Measurements from ENCODE around the gene PRRT2. TPM values are rescaled to one million over a fixed set of nuclear protein-coding genes. Genes with fewer than 3 reads are reported as not detected.

Gene PRRT2
- total RNA-seq, 4 donors from 2014 or later = 10.0 to 28.4 (median 18.5) TPM

GRCh38 chr16:29820271-29820701, 8.3 kb downstream of the PRRT2 start, which contains the start of gene MVP:
Gene MVP, plus strand, starts transcription at chr16:29820462. Its CDS starts 10,088 bp downstream, at chr16:29830550.
- H3K9me3 ChIP-seq = no peaks in the 10 kb centered on the region
- peak within 1 kb of the TSS; percentile 41 to 89 (median 54) for H3K4me3 ChIP-seq
- TF ChIP-seq POLR2A (IDR thresholded peaks at IDR 0.05) (peak in 1 of 2 donors; percentile 32), EP300 (IDR thresholded peaks at IDR 0.05) (peak in 1 of 2 donors; percentile 77), CTCF (IDR thresholded peaks at IDR 0.05) (no peak)
- 0% methylated on average over 2 to 4 of the region's 4 CpGs for WGBS, 2 donors
- peak; percentile 55 to 62 for DNase-seq (ENCODE audit: low spot score in 2 of 2)
- H3K36me3 ChIP-seq = peaks cover 0 to 23% (median 0%) of the 10 kb centered on the region in 3 donors
- peak within 1 kb of the TSS; percentile 55 to 91 (median 86) for H3K27ac ChIP-seq
- peaks cover 0 to 76% (median 59%) of the 10 kb centered on the region in 4 donors for H3K4me1 ChIP-seq
- no peaks in the 10 kb centered on the region for H3K27me3 ChIP-seq

GRCh38 chr16:29820730-29821642, 9.0 kb downstream of the PRRT2 start:
- peak overlapping the region; percentile 55 to 91 (median 86) for H3K27ac ChIP-seq
- no peaks in the 10 kb centered on the region for H3K27me3 ChIP-seq
- peaks cover 0 to 23% (median 0%) of the 10 kb centered on the region in 3 donors for H3K36me3 ChIP-seq
- peaks cover 0 to 79% (median 63%) of the 10 kb centered on the region in 4 donors for H3K4me1 ChIP-seq
- TF ChIP-seq EP300 (IDR thresholded peaks at IDR 0.05) = peak in 1 of 2 donors; percentile 38
- peak in 1 of 2 donors; percentile 25 for TF ChIP-seq POLR2A (IDR thresholded peaks at IDR 0.05)
- TF ChIP-seq CTCF (IDR thresholded peaks at IDR 0.05) = no peak
- no peaks in the 10 kb centered on the region for H3K9me3 ChIP-seq
- 18 to 26% methylated on average over 9 to 11 of the region's 11 CpGs for WGBS, 2 donors
- peak overlapping the region; percentile 41 to 89 (median 54) for H3K4me3 ChIP-seq
- no peak for DNase-seq (ENCODE audit: low spot score in 2 of 2)

GRCh38 chr16:29821643-29822115, 9.7 kb downstream of the PRRT2 start:
- H3K4me1 ChIP-seq = peaks cover 0 to 86% (median 66%) of the 10 kb centered on the region in 4 donors
- WGBS, 2 donors = 32 to 35% methylated on average over 7 of the region's 7 CpGs
- TF ChIP-seq CTCF (IDR thresholded peaks at IDR 0.05) (no peak), POLR2A (IDR thresholded peaks at IDR 0.05) (no peak), EP300 (IDR thresholded peaks at IDR 0.05) (no peak)

GRCh38 chr16:29824589-29825144, 12.7 kb downstream of the PRRT2 start:
- WGBS, 2 donors = 23 to 33% methylated on average over 7 of the region's 7 CpGs
- no peak for TF ChIP-seq EP300 (IDR thresholded peaks at IDR 0.05)
- TF ChIP-seq CTCF (IDR thresholded peaks at IDR 0.05) = no peak
- TF ChIP-seq POLR2A (IDR thresholded peaks at IDR 0.05) = no peak
- Histone ChIP-seq H3K4me1 (peaks cover 0 to 81% (median 55%) of the 10 kb centered on the region in 4 donors), H3K4me3 (no peak overlapping the region), H3K27me3 (no peaks in the 10 kb centered on the region), H3K9me3 (no peaks in the 10 kb centered on the region), H3K27ac (peak overlapping the region in 3 of 4 donors; percentile 64 to 90 (median 84)), H3K36me3 (peaks cover 0 to 2% (median 0%) of the 10 kb centered on the region in 3 donors)
- DNase-seq (ENCODE audit: low spot score in 2 of 2) = no peak

More at GRCh38 chr16:29821643-29822115, 9.7 kb downstream of the PRRT2 start:
- Histone ChIP-seq H3K27ac (peak overlapping the region; percentile 55 to 91 (median 86)), H3K9me3 (no peaks in the 10 kb centered on the region), H3K36me3 (peaks cover 0 to 23% (median 0%) of the 10 kb centered on the region in 3 donors), H3K4me3 (peak overlapping the region; percentile 41 to 89 (median 54)), H3K27me3 (no peaks in the 10 kb centered on the region)
- DNase-seq (ENCODE audit: low spot score in 2 of 2) = no peak
